Lower lobe of right lung (tissue), 2 donors: ENCODE results near the gene SLC22A31. TPM values are rescaled to one million over a fixed set of nuclear protein-coding genes. Genes with fewer than 3 reads are reported as not detected.
"Not testable (repeated sequence)": the region's sequence is repeated elsewhere in the genome, so short reads cannot be mapped to it uniquely, and the experiment has no call there.

Experiments used
- ATAC-seq, 2 donors: fragments of 200-7000 bp; cut with Tn5 transposase; one replicate each; pipeline ENCODE4 v1.9.1; 2020 to 2022; ENCODE audit warnings: mild to moderate bottlenecking in 2 of 2, moderate library complexity in 2 of 2
- DNase-seq: peaks from one replicate; pipeline ENCODE4 v3.0.0-alpha.2; 2020
- H3K27ac ChIP-seq: fragments of 200-600 bp; one replicate; pipeline ENCODE4 v1.8.0; 2022
- H3K27me3 ChIP-seq: fragments of 200-600 bp; one replicate; pipeline ENCODE4 v1.8.0; 2022; ENCODE audit warnings: low read depth
- H3K36me3 ChIP-seq: fragments of 200-600 bp; one replicate; pipeline ENCODE4 v1.8.0; 2022; ENCODE audit warnings: mild to moderate bottlenecking
- H3K4me1 ChIP-seq: fragments of 200-600 bp; one replicate; pipeline ENCODE4 v1.8.0; 2022
- H3K4me3 ChIP-seq: fragments of 200-600 bp; one replicate; pipeline ENCODE4 v1.8.0; 2022; ENCODE audit warnings: mild to moderate bottlenecking
- H3K9me3 ChIP-seq: fragments of 200-600 bp; one replicate; pipeline ENCODE4 v1.8.0; 2022
- CTCF ChIP-seq: fragments of 200-600 bp; IDR thresholded peaks from one replicate; pipeline ENCODE4 v1.8.0; 2022; ENCODE audit warnings: antibody characterized with exemption, mild to moderate bottlenecking
- intact Hi-C: fragments of 100-400 bp; cut with DNase I; formaldehyde crosslinking; loops from one replicate; pipeline ENCODE4 v1.11.0; 2022
- total RNA-seq: library from RNA; stranded (reverse); fragmentation: NEBNext Ultra II Directional; extraction: Animal tissue kit (Norgen Biotek cat#: 25700); gene quantifications from one replicate; pipeline ENCODE4 v1.2.1, GENCODE V29; 2021
- donor health status: DM: no; HTN: yes; CAD: no; lungs with severe emphysema.

SLC22A31 gene
- total RNA-seq, 1 donor from 2014 or later, result 132 TPM

GRCh38 chr16:89244754-89245153 is 44.4 kb upstream of the SLC22A31 start:
- H3K27ac ChIP-seq, result peak overlapping the region; percentile 81
- peak; percentile 56 to 68 for ATAC-seq
- H3K4me1 ChIP-seq, result peaks cover 16% of the 10 kb centered on the region
- no peaks in the 10 kb centered on the region for H3K9me3 ChIP-seq
- no peaks in the 10 kb centered on the region for H3K36me3 ChIP-seq
- H3K27me3 ChIP-seq, result no peaks in the 10 kb centered on the region
- intact Hi-C loops, result no loop called here
- no peak overlapping the region for H3K4me3 ChIP-seq
- DNase-seq, result peak; percentile 88
- no peak for TF ChIP-seq CTCF

GRCh38 chr16:89244264-89244663 is 43.9 kb upstream of the SLC22A31 start:
- H3K36me3 ChIP-seq, H3K9me3 ChIP-seq, ATAC-seq, H3K4me3 ChIP-seq, DNase-seq, H3K27me3 ChIP-seq, intact Hi-C loops: not testable (repeated sequence)
- H3K27ac ChIP-seq, result peak overlapping the region; percentile 81
- H3K4me1 ChIP-seq, result peaks cover 16% of the 10 kb centered on the region

- DNase-seq, result peak; percentile 36
- peak overlapping the region; percentile 81 for H3K27ac ChIP-seq
- ATAC-seq, result no peak
- no peaks in the 10 kb centered on the region for H3K27me3 ChIP-seq
- peaks cover 16% of the 10 kb centered on the region for H3K4me1 ChIP-seq
- TF ChIP-seq CTCF, result no peak
- intact Hi-C loops, result no loop called here
- H3K36me3 ChIP-seq, result no peaks in the 10 kb centered on the region
- no peak overlapping the region for H3K4me3 ChIP-seq
- H3K9me3 ChIP-seq, result no peaks in the 10 kb centered on the region
Measured at GRCh38 chr16:89243664-89244063, 43.3 kb upstream of the SLC22A31 start.

- no peak for TF ChIP-seq CTCF
- no peak overlapping the region for H3K27ac ChIP-seq
- ATAC-seq (no peak), DNase-seq (no peak)
- no peaks in the 10 kb centered on the region for H3K27me3 ChIP-seq
- H3K9me3 ChIP-seq, result no peaks in the 10 kb centered on the region
- intact Hi-C loops, result no loop called here
- no peaks in the 10 kb centered on the region for H3K36me3 ChIP-seq
- no peak overlapping the region for H3K4me3 ChIP-seq
- H3K4me1 ChIP-seq, result peaks cover 16% of the 10 kb centered on the region
Measured at GRCh38 chr16:89242795-89243200, 42.5 kb upstream of the SLC22A31 start.

- no peak for TF ChIP-seq CTCF
- H3K4me1 ChIP-seq, result peaks cover 9% of the 10 kb centered on the region
- intact Hi-C loops, result no loop called here
- no peaks in the 10 kb centered on the region for H3K36me3 ChIP-seq
- peak overlapping the region; percentile 75 for H3K4me3 ChIP-seq
- H3K9me3 ChIP-seq, result no peaks in the 10 kb centered on the region
- peak; percentile 76 to 78 for ATAC-seq
- peak overlapping the region; percentile 98 for H3K27ac ChIP-seq
- peak; percentile 85 for DNase-seq
- H3K27me3 ChIP-seq, result no peaks in the 10 kb centered on the region
Measured at GRCh38 chr16:89241187-89242007, 41.1 kb upstream of the SLC22A31 start.

GRCh38 chr16:89237733-89238132 is 37.4 kb upstream of the SLC22A31 start:
- Histone ChIP-seq H3K36me3 (peaks cover 11% of the 10 kb centered on the region), H3K9me3 (no peaks in the 10 kb centered on the region), H3K4me1 (peaks cover 9% of the 10 kb centered on the region), H3K4me3 (no peak overlapping the region), H3K27ac (no peak overlapping the region), H3K27me3 (no peaks in the 10 kb centered on the region)
- intact Hi-C loops, result no loop called here
- DNase-seq (no peak), ATAC-seq (no peak)
- TF ChIP-seq CTCF, result no peak
